ENCODE data around the gene CHTF18. TPM values are rescaled to one million over a fixed set of nuclear protein-coding genes. Genes with fewer than 3 reads are reported as not detected.

The CHTF18 gene
- total and polyA plus RNA-seq, 2 of the 4 experiments (the other 2 are of a cell fraction) = 3.2 to 21.4 TPM

GRCh38 chr16:794853-795466 lies 6.5 kb downstream of the CHTF18 start:
- no peak overlapping the region for H2BK20ac ChIP-seq (ENCODE audit: low read depth, low read length)
- BruUV-seq (replicated peaks) = no TSS peak
- peaks cover 10% of the 10 kb centered on the region for H3K36me3 ChIP-seq (ENCODE audit: control insufficient read depth, insufficient read depth, low read length)
- H3K56ac ChIP-seq (ENCODE audit: extremely low read depth, insufficient read depth, low read length) = no peak overlapping the region
- ChIA-PET CTCF (no interaction called here), POLR2A (ENCODE audit: unreplicated experiment) (no interaction called here)
- no peak overlapping the region for H2BK15ac ChIP-seq (ENCODE audit: low read depth, low read length)
- DNase-seq (no peak), ATAC-seq (ENCODE audit: low read depth) (no peak)
- no peak overlapping the region for H4K91ac ChIP-seq (ENCODE audit: insufficient read depth, low read depth, low read length)
- no peaks in the 10 kb centered on the region for H3K4me1 ChIP-seq (ENCODE audit: control insufficient read depth, insufficient read depth, low read length)
- no peak overlapping the region for H3K9ac ChIP-seq (ENCODE audit: low read depth, low read length)
- no peak overlapping the region for H3K4me3 ChIP-seq (ENCODE audit: insufficient read depth, low read depth, low read length)
- H3K4ac ChIP-seq (ENCODE audit: low read depth, low read length) = no peak overlapping the region
- no peak overlapping the region for H2BK120ac ChIP-seq (ENCODE audit: low read depth, low read length)
- no peak overlapping the region for H4K5ac ChIP-seq (ENCODE audit: low read depth, low read length)
- no peak overlapping the region for H2AFZ ChIP-seq (replicated peaks; ENCODE audit: low read length, poor library complexity)
- H3K18ac ChIP-seq (ENCODE audit: low read depth, low read length) = no peak overlapping the region
- no peaks in the 10 kb centered on the region for H3K9me3 ChIP-seq (ENCODE audit: control insufficient read depth, insufficient read depth, low read length)
- H3K4me2 ChIP-seq (ENCODE audit: low read depth, low read length) = no peak overlapping the region
- H3K23ac ChIP-seq (ENCODE audit: low read depth, low read length) = no peak overlapping the region
- dilution Hi-C loops (cut with HindIII; ENCODE audit: low sequenced_read_pairs, unreplicated experiment) (no loop called here), in situ Hi-C loops (cut with MboI; ENCODE audit: low sequenced_read_pairs) (no loop called here), intact Hi-C loops (cut with micrococcal nuclease) (no loop called here)
- no peak overlapping the region for H3K14ac ChIP-seq (replicated peaks; ENCODE audit: low read depth, low read length)
- peaks cover 5% of the 10 kb centered on the region; the same call in 1 of the 2 replicates for H3K27me3 ChIP-seq (ENCODE audit: control insufficient read depth, insufficient read depth, low read length)
- no peak overlapping the region for H4K8ac ChIP-seq (ENCODE audit: low read depth in 2 of 2, low read length in 2 of 2)
- H2BK5ac ChIP-seq (ENCODE audit: low read depth, low read length, poor library complexity, severe bottlenecking) = no peak overlapping the region
- 82% methylated on average over 12 of the region's 31 CpGs; no CpG with 5 or more reads in 1 of the 2 experiments for WGBS, 2 experiments (ENCODE audit: extremely low coverage in 2 of 2, insufficient read length in 1 of 2)
- H3K9me1 ChIP-seq (ENCODE audit: insufficient read depth, low read length) = no peaks in the 10 kb centered on the region
- H4K20me1 ChIP-seq (ENCODE audit: insufficient read depth, low read length) = no peaks in the 10 kb centered on the region
- 0 out of 4 replicates have a peak, but pooled peaks cover 0 to under 1% of the 10 kb centered on the region in 2 experiments for H3K79me1 ChIP-seq (ENCODE audit: low read depth in 1 of 2, low read length in 2 of 2)
- no peak overlapping the region for H2AK5ac ChIP-seq (ENCODE audit: low read depth, low read length)
- no peak overlapping the region for H3K27ac ChIP-seq (ENCODE audit: insufficient read depth, low read length)
- TF ChIP-seq USF2 (IDR thresholded peaks at IDR 0.05; ENCODE audit: low read depth, low read length) = no peak
- no peak for TF ChIP-seq CTCF (conservative IDR thresholded peaks at IDR 0.05; ENCODE audit: low read depth, low read length)
- no peak overlapping the region for H2AK9ac ChIP-seq (replicated peaks; ENCODE audit: low read depth, low read length, poor library complexity)
